OCI-LY3 (cell line): ENCODE measurements around the gene MBP.

Experiments
- H2AFZ ChIP-seq: fragments of 200-600, 300-600 bp; shearing (Covaris generic); 2 replicates; pipeline ENCODE4 v1.6.0; 2014; ENCODE audit warnings: antibody characterized with exemption, low read depth, low read length
- H3K27ac ChIP-seq: fragments of 200-600, 300-600 bp; sonication (generic); 2 replicates; pipeline ENCODE4 v1.5.1; 2014; ENCODE audit warnings: mild to moderate bottlenecking, low read length, moderate library complexity, mixed read lengths
- H3K27me3 ChIP-seq: fragments of 200-600, 300-600 bp; sonication (generic); 2 replicates; pipeline ENCODE4 v1.6.1; 2014; ENCODE audit warnings: low read depth, low read length, mixed read lengths
- H3K36me3 ChIP-seq: fragments of 200-600, 300-600 bp; sonication (generic); replicated peaks from 2 replicates; pipeline ENCODE3; 2014; ENCODE audit warnings: low read depth, low read length, mixed read lengths
- H3K4me1 ChIP-seq: fragments of 300-600, 200-600 bp; sonication (generic); 2 replicates; pipeline ENCODE4 v1.6.1; 2014; ENCODE audit warnings: low read length, mixed read lengths
- H3K4me2 ChIP-seq: fragments of 200-600, 300-600 bp; sonication (generic); 2 replicates; pipeline ENCODE4 v1.6.1; 2014; ENCODE audit warnings: low read length, mixed read lengths
- H3K4me3 ChIP-seq: fragments of 300-600, 200-600 bp; sonication (generic); 2 replicates; pipeline ENCODE4 v1.5.1; 2014; ENCODE audit warnings: antibody characterized with exemption, mild to moderate bottlenecking, low read length, moderate library complexity
- H3K79me2 ChIP-seq: fragments of 300-600, 200-600 bp; shearing (Covaris generic); 2 replicates; pipeline ENCODE4 v1.6.1; 2014; ENCODE audit warnings: mild to moderate bottlenecking, low read length, mixed read lengths
- H3K9ac ChIP-seq: fragments of 300-600, 200-600 bp; shearing (Covaris generic); 2 replicates; pipeline ENCODE4 v1.6.0; 2014; ENCODE audit warnings: mild to moderate bottlenecking, low read length, moderate library complexity
- H3K9me3 ChIP-seq: fragments of 200-600, 300-600 bp; shearing (Covaris generic); 2 replicates; pipeline ENCODE4 v1.6.1; 2014; ENCODE audit warnings: low read length, mixed read lengths; ENCODE audit not compliant: insufficient read depth
- H4K20me1 ChIP-seq: fragments of 200-600, 300-600 bp; sonication (generic); 2 replicates; pipeline ENCODE4 v1.6.1; 2016; ENCODE audit warnings: low read length, mixed read lengths; ENCODE audit not compliant: insufficient read depth
- EZH2phosphoT487 ChIP-seq: fragments of 200-600 bp; shearing (Covaris generic); IDR thresholded peaks from 2 replicates; pipeline ENCODE4 v1.6.1; 2018; ENCODE audit warnings: antibody characterized with exemption, mixed run types, low read depth
- TF ChIP-seq, protein P1 (sequence below): fragments of 200-600, 300-600 bp; sonication (generic); IDR thresholded peaks from 2 replicates; pipeline ENCODE4 v1.5.1; 2014; ENCODE audit warnings: antibody characterized with exemption, low read length, low read depth

Gene MBP

DNA sequence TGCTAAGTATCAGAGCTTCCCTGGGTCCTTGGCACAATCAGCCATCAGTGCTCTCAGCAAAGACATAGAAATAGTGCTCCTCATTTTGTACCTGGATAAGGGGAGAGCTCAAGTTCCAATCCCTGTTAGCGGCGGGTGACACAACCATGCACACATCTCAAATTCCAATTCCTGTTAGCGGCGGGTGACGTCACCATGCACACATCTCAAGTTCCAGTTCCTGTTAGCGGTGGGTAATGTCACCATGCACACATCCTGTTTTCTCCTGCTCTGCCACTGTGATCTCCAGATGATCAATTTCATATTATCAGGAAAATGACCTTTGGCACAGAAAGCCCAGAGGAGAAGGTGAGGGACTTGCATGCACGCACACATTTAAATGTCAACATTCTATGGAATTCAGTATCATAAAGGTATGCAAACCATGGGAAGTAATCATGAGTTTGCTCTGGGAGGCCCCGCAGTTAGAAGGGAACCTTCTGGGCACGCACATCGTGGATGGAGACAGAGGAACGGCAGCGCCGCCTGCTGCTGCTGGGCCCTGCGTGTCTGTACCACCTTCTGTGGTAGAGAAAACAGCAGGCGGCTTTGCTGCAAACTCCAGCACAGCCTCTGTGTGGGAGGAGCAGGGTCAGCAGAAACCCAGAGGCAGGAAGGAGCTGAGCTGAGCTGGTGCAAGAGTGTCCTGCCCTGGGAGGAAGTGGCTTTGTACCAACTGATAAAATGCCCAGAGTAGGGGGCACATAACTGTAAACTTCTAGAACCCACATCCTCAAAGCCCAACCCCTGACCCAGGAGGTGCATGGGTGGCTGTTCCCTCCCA lies 77.8 kb downstream of the MBP start:
- Histone ChIP-seq H3K4me2 (peak overlapping the region; percentile 82), H4K20me1 (peaks cover 16% of the 10 kb centered on the region), H3K36me3 (peaks cover 2% of the 10 kb centered on the region), H3K27ac (peak overlapping the region; percentile 63), H3K79me2 (peaks cover 8% of the 10 kb centered on the region; the same call in 1 of the 2 replicates), H3K9ac (peak overlapping the region; percentile 31), H3K27me3 (no peaks in the 10 kb centered on the region), H2AFZ (no peak overlapping the region), H3K4me1 (peaks cover 50% of the 10 kb centered on the region), H3K4me3 (peak overlapping the region; percentile 66), H3K9me3 (no peaks in the 10 kb centered on the region)
- TF ChIP-seq EZH2phosphoT487: no peak
- TF ChIP-seq, protein P1, sequence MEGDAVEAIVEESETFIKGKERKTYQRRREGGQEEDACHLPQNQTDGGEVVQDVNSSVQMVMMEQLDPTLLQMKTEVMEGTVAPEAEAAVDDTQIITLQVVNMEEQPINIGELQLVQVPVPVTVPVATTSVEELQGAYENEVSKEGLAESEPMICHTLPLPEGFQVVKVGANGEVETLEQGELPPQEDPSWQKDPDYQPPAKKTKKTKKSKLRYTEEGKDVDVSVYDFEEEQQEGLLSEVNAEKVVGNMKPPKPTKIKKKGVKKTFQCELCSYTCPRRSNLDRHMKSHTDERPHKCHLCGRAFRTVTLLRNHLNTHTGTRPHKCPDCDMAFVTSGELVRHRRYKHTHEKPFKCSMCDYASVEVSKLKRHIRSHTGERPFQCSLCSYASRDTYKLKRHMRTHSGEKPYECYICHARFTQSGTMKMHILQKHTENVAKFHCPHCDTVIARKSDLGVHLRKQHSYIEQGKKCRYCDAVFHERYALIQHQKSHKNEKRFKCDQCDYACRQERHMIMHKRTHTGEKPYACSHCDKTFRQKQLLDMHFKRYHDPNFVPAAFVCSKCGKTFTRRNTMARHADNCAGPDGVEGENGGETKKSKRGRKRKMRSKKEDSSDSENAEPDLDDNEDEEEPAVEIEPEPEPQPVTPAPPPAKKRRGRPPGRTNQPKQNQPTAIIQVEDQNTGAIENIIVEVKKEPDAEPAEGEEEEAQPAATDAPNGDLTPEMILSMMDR: peak; percentile 89

DNA sequence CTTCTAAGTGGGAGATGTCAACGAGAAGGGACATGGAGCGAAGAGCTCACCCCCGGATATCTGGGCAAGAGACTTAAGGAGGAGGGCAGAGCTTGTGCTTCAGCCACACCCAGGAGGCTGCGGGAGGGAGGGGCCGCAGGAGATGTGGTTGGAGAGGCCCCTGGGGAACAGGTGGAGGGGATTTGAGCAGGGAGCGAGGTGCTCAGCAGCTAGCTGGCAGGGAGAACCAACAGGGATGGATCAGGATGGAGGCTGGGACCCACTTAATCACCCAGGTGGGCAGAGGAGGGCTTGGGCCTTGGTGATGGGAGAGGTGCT lies 78.3 kb downstream of the MBP start:
- Histone ChIP-seq H3K4me3 (peak overlapping the region; percentile 66), H3K27ac (peak overlapping the region; percentile 63), H3K4me2 (peak overlapping the region; percentile 82), H3K4me1 (peaks cover 50% of the 10 kb centered on the region), H2AFZ (no peak overlapping the region), H3K27me3 (no peaks in the 10 kb centered on the region), H3K9me3 (no peaks in the 10 kb centered on the region), H3K9ac (peak overlapping the region; percentile 24; the same call in 1 of the 2 replicates), H3K36me3 (no peaks in the 10 kb centered on the region), H4K20me1 (peaks cover 16% of the 10 kb centered on the region), H3K79me2 (peaks cover 8% of the 10 kb centered on the region; the same call in 1 of the 2 replicates)
- TF ChIP-seq EZH2phosphoT487: no peak
- TF ChIP-seq, protein P1: no peak

GRCh38 chr18:77053616-77054287 lies 78.8 kb downstream of the MBP start:
- Histone ChIP-seq H3K4me3 (peak overlapping the region; percentile 66), H3K27ac (no peak overlapping the region), H3K79me2 (peaks cover 8% of the 10 kb centered on the region; the same call in 1 of the 2 replicates), H2AFZ (no peak overlapping the region), H3K9ac (peak overlapping the region; percentile 24; the same call in 1 of the 2 replicates), H4K20me1 (peaks cover 16% of the 10 kb centered on the region), H3K36me3 (no peaks in the 10 kb centered on the region), H3K4me2 (peak overlapping the region; percentile 82), H3K4me1 (peaks cover 50% of the 10 kb centered on the region), H3K27me3 (no peaks in the 10 kb centered on the region), H3K9me3 (no peaks in the 10 kb centered on the region)
- no peak for TF ChIP-seq EZH2phosphoT487
- TF ChIP-seq, protein P1: no peak

DNA sequence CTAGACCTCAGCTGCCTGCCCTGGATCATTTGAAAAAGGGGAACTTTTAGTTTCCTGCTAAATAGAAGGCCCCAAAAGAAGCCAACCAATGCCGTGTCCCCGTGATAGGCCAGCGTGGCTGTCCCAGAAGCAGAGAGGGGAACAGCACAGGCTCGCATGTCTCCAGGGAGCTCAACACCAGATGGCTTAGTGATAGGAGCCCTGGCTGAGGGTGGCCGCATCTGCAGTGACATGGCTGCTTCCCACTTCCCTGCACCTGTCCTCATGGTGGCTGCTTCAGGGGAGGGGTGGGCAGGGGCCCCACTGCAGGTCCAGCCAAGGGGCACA lies 79.6 kb downstream of the MBP start:
- H3K4me1 ChIP-seq: peaks cover 50% of the 10 kb centered on the region
- no peaks in the 10 kb centered on the region for H3K9me3 ChIP-seq
- H3K4me2 ChIP-seq: peak overlapping the region; percentile 82
- peaks cover 8% of the 10 kb centered on the region; the same call in 1 of the 2 replicates for H3K79me2 ChIP-seq
- H2AFZ ChIP-seq: no peak overlapping the region
- TF ChIP-seq, protein P1: no peak
- TF ChIP-seq EZH2phosphoT487: no peak
- no peaks in the 10 kb centered on the region for H3K27me3 ChIP-seq
- H3K4me3 ChIP-seq: peak overlapping the region; percentile 6; the same call in 1 of the 2 replicates
- H3K27ac ChIP-seq: no peak overlapping the region
- H3K9ac ChIP-seq: no peak overlapping the region
- H3K36me3 ChIP-seq: no peaks in the 10 kb centered on the region
- H4K20me1 ChIP-seq: peaks cover 16% of the 10 kb centered on the region
